Fibroblast of skin of left quadriceps (primary cell): ENCODE measurements around the gene SEC24B.
A peak's percentile ranks its signal among the peaks of the same experiment; 100 is the strongest.
"Not testable (repeated sequence)": the region's sequence is repeated elsewhere in the genome, so short reads cannot be mapped to it uniquely, and the experiment has no call there.

Source experiments
- DNase-seq, 2 experiments: peaks; one replicate each; pipeline ENCODE4 v3.0.0-alpha.2; 2013; ENCODE audit warnings: low read depth in 2 of 2

SEC24B gene

GRCh38 chr4:109432696-109433095 lies 919 bp upstream of the SEC24B start:
- peak; percentile 62 for DNase-seq

- no peak for DNase-seq
Observed at GRCh38 chr4:109434007-109434971, 674 bp downstream of the SEC24B start.

DNA sequence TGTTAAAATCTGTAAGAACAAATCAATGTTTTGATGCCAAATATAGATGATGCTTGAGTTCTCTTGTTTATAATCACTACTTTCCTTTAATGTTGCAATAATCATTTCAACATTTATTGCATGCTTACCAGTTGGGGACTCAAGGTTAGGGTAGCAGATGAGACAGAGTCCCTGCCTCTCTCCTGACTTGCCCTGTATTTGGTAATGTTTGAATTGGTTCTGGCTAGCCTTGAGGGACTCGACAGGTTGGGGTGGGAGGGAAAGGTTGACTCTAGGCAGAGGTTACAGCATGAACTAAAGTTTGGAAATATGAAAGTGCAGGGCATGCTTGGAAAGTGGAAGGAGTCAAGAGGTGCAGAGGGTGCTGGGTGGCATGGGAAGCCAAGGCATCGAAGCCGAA lies 2.0 kb downstream of the SEC24B start:
- no peak for DNase-seq

- no peak for DNase-seq
Observed at GRCh38 chr4:109436504-109436903, 2.9 kb downstream of the SEC24B start.

DNA sequence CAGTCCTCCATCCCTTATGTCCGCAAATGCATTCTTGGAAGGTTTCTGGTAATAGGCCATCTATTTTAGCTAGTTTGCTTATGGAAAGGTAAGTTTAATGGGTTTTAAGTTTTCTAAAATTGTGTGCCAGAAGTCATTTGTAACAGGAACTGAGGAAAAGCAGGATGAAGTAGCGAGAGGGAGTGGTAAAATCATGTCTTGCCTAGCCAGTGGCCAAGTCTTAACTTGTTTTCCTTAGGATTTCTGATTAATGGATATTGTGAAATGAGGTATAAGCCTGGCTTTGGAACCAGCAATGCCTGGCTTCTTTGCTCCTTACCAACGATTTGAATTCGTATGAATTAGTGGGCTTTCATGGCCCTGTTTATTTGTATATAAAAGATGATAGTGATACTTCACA lies 7.3 kb downstream of the SEC24B start:
- no peak for DNase-seq

GRCh38 chr4:109441862-109442458 lies 8.3 kb downstream of the SEC24B start:
- DNase-seq, result no peak

GRCh38 chr4:109444182-109444844 lies 10.7 kb downstream of the SEC24B start:
- DNase-seq, result no peak

- no peak for DNase-seq
Observed at GRCh38 chr4:109447278-109447677, 13.7 kb downstream of the SEC24B start.

GRCh38 chr4:109451544-109452273 lies 18.1 kb downstream of the SEC24B start:
- no peak for DNase-seq

- not testable (repeated sequence) for DNase-seq
Observed at GRCh38 chr4:109453110-109453509, 19.5 kb downstream of the SEC24B start.

- DNase-seq, result no peak
Observed at GRCh38 chr4:109462297-109462696, 28.7 kb downstream of the SEC24B start.

DNA sequence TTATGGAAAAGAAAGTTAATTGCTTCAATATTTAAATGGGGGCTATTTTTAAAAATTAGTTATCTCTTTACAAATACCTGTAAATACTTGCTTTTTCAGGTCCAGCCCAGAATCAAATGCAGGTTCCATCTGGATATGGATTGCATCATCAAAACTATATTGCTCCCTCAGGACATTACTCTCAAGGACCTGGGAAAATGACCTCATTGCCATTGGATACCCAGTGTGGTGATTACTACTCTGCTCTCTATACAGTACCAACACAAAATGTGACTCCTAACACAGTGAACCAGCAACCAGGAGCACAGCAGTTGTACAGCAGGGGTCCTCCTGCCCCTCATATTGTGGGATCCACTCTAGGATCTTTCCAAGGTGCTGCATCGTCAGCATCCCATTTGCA lies 29.2 kb downstream of the SEC24B start:
- DNase-seq, result no peak

DNA sequence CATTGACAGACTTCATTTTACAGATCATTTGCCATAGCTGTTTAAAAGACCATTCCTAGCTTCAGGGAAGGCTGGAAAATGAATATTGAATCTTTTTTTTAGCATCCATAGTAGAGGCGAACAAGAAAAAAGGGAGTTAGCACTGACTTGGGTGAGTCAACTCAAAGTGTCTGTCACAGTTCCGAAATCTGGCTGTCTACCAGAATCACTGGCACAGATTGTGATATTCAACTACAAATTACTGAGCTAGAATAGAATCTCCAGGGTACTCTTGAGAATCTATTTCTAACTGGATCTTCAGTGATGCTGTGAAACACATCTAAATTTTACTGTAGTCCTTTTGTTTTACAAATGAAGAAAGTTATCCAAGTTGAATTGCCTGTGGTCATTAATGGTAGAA lies 31.5 kb downstream of the SEC24B start:
- no peak for DNase-seq

- DNase-seq, result no peak
Observed at GRCh38 chr4:109469915-109470314, 36.3 kb downstream of the SEC24B start.

GRCh38 chr4:109472343-109472761 lies 38.7 kb downstream of the SEC24B start:
- peak; percentile 10 to 11 for DNase-seq

DNA sequence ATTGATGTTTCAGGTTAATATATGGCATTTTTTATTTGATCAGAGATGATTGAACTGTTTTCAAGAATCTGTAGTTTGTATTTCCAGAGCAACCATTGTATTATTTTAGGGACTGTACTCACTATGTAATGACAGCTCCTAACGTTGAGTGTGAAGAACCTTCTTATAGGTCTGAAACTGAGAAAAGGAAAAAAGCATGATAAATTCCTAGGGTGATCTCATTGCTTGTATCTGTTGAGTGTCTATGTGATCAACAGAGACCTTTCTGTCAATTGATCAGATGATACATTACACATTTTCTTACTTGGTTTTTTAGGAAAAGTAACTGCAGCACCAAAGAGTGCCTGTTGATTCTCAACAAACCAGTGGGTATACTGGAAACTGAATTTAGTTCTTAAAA lies 40.2 kb downstream of the SEC24B start:
- DNase-seq, result no peak

DNA sequence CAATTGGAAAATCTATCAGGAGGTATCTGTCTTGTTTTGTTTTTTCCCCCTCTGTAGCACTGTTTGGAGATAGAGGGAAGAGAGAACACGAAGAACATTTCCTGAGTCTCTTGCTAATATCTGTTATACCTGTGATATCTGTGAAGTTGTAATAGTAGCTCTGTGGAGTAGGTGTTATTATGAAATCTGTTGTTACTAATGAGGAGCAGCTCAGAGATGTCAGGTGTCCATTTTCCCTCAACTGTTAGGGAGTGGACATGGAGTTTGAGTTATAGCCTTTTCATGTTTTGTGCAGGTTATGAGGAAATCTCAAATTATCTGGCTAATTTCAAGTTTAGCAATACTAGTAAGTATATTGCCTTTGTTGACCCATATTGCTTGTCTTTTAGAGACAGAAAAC lies 52.4 kb downstream of the SEC24B start:
- DNase-seq, result no peak

DNA sequence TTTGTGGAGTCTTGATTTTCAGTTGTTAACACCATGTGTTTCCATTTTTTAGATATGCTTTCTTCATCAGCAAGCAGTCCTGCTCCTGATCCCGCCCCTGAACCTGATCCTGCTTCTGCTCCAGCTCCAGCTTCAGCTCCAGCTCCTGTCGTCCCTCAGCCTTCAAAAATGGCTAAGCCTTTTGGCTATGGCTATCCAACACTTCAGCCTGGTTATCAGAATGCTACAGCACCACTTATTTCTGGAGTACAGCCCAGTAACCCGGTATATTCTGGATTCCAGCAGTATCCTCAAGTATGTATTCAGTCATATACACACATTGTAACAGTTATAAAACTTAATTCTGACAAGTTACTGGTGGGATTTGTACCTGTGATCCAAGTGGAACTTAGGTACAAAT lies 60.9 kb downstream of the SEC24B start:
- DNase-seq, result no peak

DNA sequence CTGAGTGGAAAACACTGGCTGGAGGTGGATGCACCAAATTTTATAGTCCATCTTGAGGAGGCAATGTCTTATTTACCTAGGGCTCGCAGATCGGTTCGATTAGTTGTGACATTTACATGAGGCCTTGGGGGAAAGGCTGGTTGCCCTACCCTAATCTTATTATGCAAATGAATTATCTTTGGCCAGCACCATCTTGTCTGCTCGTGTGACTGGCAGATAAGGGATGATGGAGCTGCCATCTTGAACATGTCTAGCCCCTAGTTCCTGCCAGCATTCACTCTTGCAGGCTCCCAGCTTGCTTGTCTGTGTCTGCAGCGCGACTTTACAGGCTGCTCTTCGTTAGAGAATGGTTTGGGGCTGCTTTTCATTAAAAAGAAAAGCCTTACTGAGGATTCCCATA lies 61.9 kb downstream of the SEC24B start:
- DNase-seq, result no peak

DNA sequence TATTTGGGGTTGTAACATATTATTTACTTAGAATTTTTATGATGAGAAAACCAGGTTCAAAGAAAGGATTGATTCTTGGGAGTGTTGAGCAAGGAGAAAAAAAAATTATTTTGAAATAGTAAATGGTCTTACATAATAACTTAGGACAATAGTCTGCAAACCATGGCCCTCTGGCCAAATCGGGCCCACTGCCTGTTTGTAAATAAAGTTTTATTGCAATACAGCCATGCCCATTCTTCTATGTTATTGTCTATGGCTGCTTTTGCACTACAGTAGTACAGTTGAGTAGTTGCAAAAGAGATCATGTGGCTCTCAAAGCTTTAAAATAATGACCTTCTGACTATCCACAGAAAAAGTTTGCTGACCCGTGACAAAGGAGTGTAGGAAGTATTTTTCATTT lies 63.3 kb downstream of the SEC24B start:
- no peak for DNase-seq

- no peak for DNase-seq
Observed at GRCh38 chr4:109497511-109497910, 63.9 kb downstream of the SEC24B start.

- DNase-seq, result no peak
Observed at GRCh38 chr4:109499513-109499912, 65.9 kb downstream of the SEC24B start.
